ENCODE results near the gene NCAM1.
"Not testable (repeated sequence)": the region's sequence is repeated elsewhere in the genome, so short reads cannot be mapped to it uniquely, and the experiment has no call there.

NCAM1 gene

DNA sequence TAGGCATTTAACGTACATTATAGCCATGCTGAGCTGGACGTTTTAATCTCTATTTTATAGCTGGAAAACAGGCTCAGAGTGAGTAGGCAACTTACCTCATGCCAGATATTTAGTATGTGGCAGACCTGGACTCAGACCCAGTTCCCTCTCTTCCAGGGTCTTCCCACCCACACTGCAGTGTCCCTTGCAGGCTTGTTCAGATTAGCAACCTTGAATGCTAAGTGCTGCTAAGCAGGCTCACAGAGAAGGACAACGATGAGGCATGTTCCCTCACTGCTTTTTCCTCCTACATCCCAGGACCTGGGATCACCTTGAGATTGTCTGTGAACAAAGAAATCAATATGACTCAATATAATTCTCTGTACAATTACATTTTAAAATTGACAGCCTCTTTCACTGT lies 65.6 kb downstream of the NCAM1 start:
- DNase-seq, result no peak

DNA sequence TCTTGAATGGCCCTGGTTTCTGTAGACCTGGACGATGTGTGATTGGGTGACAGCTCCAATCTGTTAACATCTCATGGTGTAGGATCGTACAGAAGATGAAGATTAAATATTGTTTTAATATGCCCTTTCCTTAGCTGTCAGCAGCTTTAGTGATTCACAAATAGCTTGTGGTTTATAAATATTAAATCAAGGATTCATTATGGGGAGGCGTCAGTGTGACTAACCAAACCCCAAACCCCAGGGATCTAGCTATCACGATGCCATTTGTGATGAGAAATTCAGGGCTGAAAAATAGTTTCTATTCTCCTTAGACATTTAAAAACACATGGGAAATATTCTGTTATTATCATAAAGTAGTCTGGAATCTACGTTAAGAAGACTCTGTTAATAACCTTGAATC lies 73.4 kb downstream of the NCAM1 start:
- DNase-seq, result no peak

DNA sequence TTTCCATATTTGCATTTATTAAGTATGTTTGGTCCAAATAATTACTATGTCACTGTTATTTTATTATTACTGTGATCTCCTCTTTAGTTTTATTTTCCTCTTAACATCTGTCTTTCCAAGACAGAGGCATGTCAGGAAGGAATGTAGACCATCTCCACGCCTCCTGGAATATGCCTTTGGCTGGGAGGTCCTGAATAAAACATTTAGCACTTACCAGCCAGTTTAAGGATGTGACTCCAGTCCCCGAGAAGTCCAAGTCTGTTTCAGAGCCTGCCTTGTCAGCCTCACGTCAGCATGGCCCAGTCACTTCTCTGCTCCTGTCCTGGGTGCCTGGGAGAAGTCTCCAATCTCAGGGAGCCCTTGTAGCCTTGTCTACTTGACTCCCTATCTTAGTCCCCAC lies 74.5 kb downstream of the NCAM1 start:
- DNase-seq, result no peak

DNA sequence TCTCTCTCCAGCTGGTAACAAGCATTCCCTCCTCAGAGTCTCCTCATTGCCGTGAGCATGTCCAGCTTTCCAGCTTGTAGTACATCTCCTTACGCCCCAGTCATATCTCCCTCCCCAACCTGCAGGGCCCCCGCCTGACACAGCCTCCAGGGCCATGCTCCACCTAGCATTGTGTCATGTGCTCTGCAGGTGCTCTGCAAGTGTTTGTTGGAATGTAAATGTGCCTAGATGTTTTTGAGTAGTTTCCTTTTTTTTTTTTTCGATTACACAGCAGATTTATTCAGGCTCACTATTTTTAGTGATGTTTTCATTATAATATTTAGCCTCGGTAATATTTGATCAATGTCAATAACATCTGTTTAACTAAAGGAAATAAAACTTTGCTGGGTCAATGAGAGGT lies 82.5 kb downstream of the NCAM1 start:
- no peak for DNase-seq

DNA sequence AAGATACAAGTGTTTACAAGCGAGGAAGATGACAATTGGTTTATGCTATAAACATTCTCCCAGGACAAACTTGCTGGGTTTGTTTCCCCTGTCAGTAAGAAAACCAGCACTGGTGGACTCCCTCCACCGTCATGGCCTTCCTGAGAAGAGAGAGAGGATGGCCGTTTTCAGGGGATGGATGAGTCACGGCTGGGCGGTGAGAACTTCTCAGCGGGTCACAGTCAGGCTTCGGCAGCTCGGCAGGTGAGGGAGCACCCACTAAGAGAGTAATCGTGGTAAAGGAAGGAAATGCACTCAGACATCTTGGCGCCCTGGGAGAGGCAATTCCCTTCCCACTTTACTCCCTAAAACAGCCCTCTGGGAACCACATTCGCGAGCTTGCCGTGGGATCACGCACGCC lies 83.9 kb downstream of the NCAM1 start:
- DNase-seq, result no peak

DNA sequence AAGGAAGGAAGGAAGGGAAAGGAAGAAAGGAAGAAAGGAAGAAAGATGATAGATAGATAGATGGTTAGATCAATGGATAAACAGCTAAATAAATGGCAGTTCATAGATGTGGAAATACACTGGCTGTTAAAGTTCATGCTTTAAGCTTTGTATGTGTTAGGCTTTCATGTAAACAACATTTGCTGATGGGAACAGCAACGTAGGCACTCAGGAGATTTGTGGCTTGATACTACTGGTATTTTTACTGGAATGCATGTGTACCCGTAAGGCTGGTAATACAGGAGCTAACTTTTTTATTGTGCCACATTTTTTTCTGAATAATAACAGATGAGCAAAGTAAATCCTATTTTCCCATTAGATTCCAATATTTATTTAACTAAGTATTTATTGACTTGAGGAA lies 85.6 kb downstream of the NCAM1 start:
- no peak for DNase-seq

DNA sequence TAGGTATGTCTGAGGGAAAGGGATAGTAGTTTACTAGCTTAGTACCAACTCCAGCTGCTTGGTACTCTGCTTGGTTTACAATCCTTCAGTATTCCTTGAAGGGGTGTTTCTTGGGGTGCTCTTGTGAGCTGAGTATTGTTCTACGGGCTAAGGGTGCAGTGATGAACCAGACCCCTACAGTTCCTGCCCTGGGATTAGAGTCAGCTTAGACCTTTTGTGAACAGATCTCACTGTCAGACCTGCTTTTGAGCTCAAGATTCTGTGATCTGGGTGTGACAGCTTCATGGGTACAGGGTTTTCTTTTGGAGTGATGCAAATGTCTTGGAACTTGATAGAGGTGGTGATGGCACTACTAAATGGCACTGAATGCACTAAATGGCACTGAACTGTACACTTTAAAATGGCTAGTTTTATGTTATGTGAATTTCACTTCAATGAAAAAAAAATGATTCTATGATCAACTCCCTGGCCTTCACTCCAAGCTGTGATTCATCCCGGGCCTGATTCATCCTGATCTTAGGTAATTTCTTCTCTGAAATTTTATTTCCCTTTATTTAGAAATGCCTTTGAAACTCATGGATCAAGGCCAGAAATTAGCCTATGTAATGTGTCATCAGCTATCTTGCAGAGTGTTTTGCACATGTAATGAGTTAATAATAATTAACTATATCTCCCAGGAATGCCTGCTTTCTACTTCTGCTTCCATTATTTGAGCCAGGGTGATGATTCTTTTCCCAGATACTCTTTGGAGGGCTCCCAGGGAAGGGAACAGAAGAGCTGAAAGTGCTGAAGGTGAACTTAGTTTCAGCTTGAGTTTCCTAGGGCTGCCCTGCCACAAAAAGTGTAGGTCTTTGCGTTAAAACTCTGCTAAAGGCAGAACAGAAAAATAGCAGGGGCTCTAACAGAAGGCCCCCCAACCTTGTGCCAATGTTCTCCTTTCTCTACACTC lies 87.9 kb downstream of the NCAM1 start:
- no peak for DNase-seq

DNA sequence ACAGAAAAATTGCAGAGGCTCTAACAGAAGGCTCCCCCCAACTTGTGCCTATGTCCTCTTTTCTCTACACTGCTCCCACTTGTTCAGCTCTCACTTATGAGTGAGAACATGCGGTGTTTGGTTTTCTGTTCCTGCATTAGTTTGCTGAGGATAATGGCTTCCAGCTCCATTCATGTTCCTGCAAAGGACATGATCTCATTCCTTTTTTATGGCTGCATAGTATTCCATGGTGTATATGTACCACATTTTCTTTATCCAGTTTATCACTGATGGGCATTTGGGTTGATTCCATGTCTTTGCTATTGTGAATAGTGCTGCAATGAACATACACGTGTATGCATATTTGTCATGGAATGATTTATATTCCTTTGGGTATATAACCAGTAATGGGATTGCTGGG lies 91.8 kb downstream of the NCAM1 start:
- not testable (repeated sequence) for DNase-seq

DNA sequence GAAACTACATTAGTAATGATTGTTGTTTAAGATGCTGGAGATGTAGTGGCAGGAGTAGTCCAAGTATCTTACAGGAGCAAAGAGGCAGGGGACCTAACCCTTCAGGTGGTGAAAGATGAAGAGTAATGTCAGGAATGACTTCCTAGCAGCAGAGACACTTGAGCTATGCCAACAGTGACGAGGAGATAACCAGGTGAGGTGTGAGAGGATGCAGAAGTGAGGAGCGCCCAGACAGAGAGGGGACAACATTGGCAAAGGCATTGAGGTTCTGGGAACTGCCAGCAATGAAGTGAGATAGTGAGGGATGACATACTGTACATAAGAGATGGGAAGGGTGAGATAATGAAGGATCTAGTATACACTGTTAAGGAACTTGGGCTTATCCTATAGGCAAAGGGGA lies 95.8 kb downstream of the NCAM1 start:
- no peak for DNase-seq

DNA sequence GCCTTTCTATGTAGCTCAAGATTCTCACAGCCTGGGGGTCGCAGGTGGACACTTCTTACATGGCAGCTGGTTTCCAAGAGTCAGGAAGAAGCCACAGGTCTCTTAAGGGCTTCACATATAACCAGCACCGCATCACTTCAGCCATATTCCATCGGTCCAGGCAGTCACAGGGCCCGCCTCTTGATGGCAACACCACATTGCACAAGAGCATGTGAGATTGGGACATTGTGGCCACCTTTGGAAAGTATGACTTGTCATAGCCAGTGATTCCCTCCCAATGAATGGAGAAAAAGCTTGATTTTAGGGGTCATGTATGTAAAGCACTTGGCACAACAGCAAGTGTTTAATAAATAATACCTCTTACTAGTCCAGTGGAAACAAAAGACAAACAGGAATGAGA lies 98.3 kb downstream of the NCAM1 start:
- DNase-seq, result no peak

DNA sequence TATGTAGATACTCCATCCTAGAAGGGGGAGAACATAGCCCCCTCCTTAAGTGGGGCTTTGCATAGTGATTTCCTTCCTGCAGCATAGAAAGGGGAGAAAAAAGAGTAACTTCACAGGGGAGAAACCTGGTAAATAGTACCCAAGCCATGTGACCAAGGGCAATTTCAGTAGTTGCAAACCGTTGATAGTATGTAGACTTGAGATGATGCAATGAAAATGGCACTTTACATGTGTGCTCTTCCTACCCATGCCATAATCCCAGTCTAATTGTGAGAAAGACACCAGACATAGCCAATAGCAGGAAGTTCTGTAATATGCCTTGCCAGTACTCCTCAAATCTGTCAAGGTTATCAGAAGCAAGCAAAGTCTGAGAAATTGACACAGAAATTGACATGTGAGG lies 104.1 kb downstream of the NCAM1 start:
- DNase-seq, result no peak

DNA sequence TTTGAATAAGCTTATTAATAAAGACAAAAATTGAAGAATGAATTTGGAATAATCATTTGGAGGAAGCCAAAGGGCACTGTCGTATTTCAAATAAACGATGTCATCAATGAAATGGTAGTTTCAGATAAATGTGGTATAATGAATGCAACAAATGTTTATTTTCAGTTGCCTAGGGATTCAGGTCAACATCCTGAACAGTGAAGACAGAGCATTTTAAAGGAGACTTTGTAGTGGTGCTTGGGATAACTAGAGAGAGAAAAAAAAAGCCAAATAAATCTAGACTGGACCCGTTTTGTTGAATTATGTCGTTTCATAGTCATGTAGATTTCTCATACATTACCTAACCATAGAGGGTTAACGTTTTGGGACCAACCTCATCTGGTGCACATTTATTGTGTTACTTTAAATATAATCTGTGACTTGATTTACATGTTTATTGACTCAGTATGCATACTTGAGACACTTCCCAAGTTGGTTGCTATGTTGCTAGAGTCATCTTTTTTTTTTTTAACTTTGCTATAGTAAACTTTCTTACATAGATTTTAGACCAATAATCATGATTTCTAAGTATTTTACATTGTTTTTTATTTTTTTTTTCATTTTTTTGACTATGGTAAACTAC lies 111.1 kb downstream of the NCAM1 start:
- no peak for DNase-seq

DNA sequence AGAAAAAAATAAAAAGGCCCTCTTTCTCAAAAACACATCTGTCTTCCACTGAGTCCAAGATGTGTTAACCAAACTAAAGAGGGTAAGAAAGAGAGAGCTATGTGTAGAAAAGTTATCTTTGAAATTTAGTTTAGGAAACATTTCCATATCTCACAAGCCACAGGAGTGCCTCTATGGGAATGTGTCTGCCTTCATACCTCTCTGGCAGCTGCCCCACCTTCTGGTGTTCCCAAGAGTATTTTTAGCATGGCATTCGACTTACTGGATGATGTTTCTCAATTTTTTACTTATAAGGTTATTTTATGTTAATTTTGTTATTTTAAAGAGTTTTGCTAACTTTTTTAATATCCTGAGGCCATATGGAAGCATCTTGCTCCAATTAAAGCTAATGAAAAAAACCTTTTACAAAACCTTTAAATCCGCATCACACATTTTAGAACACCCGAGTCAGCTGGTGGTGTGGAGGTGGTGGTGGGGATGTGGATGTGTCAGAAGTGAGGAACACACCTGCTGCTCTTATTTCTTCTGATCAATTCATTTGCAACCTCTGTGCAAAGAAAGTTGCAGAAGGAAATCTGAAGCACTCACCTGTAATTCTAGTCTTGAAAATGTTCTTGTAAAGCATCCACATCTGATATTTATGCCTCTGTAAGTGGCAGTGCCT lies 112.2 kb downstream of the NCAM1 start:
- DNase-seq, result no peak

DNA sequence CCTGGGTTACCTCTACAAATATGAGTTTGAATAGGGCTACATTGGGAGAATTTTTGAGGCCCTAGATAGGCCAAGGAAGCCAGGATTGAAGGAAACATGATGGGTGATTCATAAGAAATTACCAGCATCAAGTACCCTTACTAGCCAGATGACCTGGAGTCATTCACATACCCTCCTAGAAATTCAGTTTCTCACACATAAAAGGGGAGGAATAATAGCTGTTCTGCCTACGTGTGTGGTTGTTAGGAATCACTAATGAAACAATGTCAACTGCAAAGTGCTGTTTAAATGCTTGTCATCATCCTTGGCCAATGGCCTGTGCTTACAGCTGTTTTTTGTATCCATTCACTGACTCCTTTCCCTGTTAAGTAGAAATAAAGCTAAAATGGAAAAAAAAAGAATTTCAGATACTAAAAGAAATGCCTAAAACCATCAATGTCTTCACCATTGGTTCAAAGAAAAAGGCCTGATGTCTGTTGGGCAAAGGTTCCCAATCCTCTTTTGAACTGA lies 114.4 kb downstream of the NCAM1 start:
- DNase-seq, result no peak

DNA sequence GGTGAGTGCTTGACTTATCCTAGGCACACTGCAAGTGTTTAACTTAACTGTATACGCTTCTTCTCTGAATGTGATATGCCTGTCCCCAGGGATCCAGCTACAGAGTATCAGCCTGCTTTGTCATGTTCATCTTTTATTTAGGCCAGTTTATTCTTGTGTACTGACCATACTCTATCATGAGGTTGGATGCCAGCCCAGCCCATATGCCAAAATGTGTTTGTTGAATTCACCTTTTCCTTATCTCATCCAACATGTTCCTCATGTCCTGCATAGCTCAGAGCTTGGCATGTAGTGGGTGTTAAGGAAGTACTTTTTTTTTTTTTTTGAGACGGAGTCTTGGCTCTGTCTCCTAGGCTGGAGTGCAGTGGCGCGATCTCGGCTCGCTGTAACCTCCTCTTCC lies 116.2 kb downstream of the NCAM1 start:
- no peak for DNase-seq

DNA sequence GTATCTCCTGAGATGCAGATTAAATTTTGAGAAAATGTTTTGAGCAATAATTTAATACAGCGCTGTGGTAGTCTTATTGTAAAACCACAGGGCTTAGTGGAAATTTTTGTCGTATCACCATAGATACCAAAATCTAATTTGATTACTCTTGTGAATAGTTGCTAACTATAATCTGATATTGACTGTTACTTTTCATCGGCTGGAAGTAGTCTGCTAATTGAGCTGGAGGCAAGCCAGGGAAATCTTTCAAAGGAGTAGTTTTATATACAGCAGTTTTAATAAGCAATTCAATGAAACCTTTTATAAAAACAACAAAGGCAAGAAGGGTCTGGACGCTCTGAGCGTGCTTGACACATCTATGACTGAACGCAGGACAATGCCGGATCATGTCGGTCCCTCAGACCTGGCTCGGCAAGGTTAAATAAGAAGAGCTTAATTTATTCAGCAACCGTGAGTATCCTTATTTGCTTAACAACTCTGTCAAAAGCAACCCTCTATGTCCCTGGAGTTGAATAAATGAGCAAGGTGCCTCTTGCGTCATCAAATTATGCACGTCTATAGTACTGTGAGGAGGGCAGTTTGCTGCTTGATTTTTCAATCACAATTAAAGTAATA lies 121.2 kb downstream of the NCAM1 start:
- no peak for DNase-seq

DNA sequence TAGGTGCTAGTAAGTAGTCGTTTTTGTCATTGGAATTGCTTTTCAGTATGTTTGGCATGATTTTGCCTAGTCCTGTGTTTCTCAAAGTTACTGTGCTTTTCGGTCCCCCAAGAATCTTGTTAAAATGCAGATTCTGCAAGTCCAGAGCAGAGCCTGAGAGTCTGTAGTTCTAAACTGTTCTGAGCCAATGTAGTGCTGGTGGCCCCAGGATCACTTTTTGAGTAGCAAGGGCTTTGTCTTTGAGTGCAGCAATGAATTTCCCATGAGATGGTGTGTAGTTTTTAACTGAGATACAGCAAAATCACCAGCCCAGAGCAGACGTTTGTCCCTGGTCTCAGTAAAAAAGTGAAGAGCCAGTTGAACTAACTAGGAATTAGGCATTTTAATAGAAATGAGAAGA lies 122.4 kb downstream of the NCAM1 start:
- no peak for DNase-seq

DNA sequence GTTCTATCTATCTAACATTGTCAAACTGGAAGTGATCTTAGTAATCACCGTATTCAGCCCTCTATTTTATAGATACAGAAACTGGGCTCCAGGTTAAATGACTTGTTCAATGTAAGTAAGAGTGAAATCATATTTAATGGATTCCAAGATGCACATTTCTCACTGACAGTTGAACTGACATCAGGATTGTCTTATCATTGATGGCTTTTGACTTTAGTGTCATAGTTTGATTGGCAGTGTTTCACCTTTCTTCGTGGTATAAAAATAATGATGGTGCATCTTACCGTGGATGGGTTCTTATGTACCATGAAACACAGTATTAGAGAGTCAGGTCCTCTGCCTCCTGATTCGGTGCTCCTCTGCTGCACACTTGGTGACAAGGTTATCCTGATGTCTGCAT lies 123.1 kb downstream of the NCAM1 start:
- DNase-seq, result no peak

DNA sequence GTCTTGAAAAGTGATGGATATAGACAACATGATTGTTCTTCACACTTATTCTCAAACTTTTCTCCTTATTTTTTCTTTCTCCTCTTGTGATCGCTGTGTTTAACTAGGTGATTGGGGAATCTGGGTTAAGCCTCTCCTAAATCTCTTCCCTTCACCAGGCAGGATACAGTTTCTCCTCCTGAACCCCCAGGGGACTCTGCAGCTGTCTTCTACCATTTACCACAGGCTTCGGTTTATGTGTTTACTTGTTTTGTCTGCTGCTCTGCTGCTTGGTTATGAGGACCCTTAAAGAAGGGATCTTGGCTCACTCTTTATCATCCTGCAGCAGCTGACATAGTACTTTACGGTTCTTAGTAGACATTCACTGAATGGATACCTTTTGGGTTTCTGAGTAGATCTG lies 124.2 kb downstream of the NCAM1 start:
- no peak for DNase-seq

DNA sequence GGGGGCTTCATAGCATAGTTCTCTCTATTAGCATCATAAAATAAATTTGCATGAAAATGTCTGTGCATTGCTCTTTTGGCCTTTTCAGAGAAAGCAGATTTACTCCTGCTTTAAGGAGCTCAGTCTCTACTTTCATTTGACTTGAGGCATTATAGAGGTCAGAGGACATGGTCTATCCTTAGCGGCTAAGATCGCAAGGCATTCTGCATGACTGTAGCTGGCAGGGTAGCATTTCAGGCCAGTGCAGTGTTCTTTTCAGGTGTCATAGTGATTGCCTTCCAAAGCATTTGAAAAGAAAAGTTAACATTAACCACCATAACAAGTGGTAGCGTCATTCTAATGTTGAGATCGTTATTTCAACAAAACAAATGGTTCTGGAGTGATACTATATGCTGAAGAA lies 126.5 kb downstream of the NCAM1 start:
- DNase-seq, result no peak

DNA sequence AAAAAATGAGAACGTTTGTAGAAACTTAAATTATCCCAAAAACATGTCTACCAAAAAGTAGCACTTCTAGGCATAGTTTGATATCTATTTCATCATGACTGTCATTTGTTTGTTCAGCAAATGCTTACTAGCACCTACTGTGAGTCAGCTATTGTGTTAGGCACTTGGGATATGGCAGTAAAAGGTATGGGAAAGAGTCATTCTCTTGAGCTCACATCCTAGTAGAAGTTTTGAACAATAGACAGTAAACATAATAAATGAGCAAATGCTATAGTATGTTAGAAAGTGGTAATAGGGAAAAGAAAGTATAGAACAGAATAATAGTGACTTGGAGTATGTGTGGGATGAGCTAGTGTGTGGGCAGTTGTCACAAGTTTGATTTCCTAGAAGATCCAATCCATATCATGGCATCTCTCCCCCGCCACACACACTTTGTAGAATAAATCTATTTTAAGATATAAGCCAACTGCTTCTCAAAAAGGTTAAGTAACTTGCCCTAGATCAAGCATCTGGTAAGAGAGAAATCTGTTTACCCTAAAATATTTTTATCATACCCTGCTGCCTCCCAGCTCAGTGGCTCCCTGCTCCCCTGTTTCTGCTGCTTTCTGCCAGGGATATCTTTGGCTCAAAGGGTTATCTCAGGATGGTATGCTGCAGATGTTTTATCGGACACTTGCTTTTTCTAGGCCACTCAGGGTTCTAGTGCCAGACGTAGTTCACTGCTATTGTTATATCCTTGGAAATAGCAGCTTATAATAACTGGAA lies 129.7 kb downstream of the NCAM1 start:
- no peak for DNase-seq

DNA sequence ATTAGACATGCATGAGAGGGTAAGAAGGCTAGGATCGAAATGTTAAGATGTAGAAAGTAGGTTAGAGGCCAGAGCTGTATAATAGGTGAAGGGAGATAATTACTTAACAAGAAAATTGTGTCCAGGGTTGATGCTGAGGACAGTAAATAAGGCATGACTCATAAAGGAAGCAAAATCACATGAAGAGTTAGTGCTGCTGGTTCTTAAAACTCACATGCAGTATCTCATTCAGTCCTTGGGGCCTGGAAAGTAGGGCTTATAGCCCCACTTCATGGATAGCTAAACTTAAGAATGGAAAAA lies 130.2 kb downstream of the NCAM1 start:
- DNase-seq, result no peak

DNA sequence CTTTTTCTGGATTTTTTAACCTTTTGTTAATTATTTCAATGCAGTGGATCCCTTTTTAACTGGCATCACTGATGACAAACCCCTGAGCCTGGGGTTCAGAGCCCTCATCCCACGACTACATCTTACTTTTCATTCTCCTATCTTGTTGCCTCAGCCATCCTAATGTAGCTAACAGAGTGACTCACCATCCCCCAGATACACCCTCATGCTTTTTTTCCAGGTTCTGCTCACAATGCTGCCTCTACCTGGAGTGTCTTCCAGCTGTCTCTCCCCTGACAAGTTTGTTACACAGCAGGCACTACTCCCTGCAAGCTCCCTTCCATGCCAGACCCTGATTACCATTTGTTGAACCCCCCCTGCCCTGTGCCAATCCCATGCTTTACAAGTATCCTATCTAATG lies 135.4 kb downstream of the NCAM1 start:
- DNase-seq, result no peak
